Body of pancreas (tissue), 4 donors: ENCODE measurements around the gene FOXO3.

Source experiments
- POLR2A ChIP-seq, 3 donors: fragments of 450-650 bp; IDR thresholded peaks; one replicate each; pipeline ENCODE4 v1.6.1; 2016; ENCODE audit warnings: antibody characterized with exemption in 3 of 3, mild to moderate bottlenecking in 2 of 3
- TF ChIP-seq, protein P1 (sequence below), 7 experiments: fragments of 450-650 bp in 4 of 7; fragments of 200-600 bp in 3 of 7; sonication (generic) in 3 of 7; IDR thresholded peaks; one replicate each; pipeline ENCODE4 v1.5.1; 2016 to 2019; ENCODE audit warnings: antibody characterized with exemption in 7 of 7

GRCh38 chr6:108716801-108717791, 156.4 kb downstream of the FOXO3 start:
- TF ChIP-seq, protein P1, sequence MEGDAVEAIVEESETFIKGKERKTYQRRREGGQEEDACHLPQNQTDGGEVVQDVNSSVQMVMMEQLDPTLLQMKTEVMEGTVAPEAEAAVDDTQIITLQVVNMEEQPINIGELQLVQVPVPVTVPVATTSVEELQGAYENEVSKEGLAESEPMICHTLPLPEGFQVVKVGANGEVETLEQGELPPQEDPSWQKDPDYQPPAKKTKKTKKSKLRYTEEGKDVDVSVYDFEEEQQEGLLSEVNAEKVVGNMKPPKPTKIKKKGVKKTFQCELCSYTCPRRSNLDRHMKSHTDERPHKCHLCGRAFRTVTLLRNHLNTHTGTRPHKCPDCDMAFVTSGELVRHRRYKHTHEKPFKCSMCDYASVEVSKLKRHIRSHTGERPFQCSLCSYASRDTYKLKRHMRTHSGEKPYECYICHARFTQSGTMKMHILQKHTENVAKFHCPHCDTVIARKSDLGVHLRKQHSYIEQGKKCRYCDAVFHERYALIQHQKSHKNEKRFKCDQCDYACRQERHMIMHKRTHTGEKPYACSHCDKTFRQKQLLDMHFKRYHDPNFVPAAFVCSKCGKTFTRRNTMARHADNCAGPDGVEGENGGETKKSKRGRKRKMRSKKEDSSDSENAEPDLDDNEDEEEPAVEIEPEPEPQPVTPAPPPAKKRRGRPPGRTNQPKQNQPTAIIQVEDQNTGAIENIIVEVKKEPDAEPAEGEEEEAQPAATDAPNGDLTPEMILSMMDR (IDR thresholded peaks at IDR 0.05): no peak
- no peak for TF ChIP-seq POLR2A (IDR thresholded peaks at IDR 0.05)
